ENCODE results near the gene HPS4.

HPS4 gene

GRCh38 chr22:26514419-26515161 is 31.0 kb upstream of the HPS4 start:
- H3K36me3 ChIP-seq (ENCODE audit: insufficient read depth, low read length), result peaks cover 8% of the 10 kb centered on the region
- no peak overlapping the region for H2AFZ ChIP-seq (ENCODE audit: low read depth, low read length)
- no peaks in the 10 kb centered on the region for H3K27me3 ChIP-seq (ENCODE audit: insufficient read depth, low read length)
- H3K4me1 ChIP-seq (ENCODE audit: insufficient read depth, low read length), result peaks cover 22% of the 10 kb centered on the region
- H3K9me3 ChIP-seq (ENCODE audit: low read length), result no peaks in the 10 kb centered on the region
- H3K4me3 ChIP-seq (ENCODE audit: low read length), result no peak overlapping the region

GRCh38 chr22:26513838-26514237 is 30.3 kb upstream of the HPS4 start:
- no peaks in the 10 kb centered on the region for H3K27me3 ChIP-seq (ENCODE audit: insufficient read depth, low read length)
- H3K4me3 ChIP-seq (ENCODE audit: low read length), result peak overlapping the region; percentile 94
- H3K9me3 ChIP-seq (ENCODE audit: low read length), result no peaks in the 10 kb centered on the region
- H2AFZ ChIP-seq (ENCODE audit: low read depth, low read length), result no peak overlapping the region
- peaks cover 22% of the 10 kb centered on the region for H3K4me1 ChIP-seq (ENCODE audit: insufficient read depth, low read length)
- peaks cover 16% of the 10 kb centered on the region for H3K36me3 ChIP-seq (ENCODE audit: insufficient read depth, low read length)

GRCh38 chr22:26512149-26512793 is 28.7 kb upstream of the HPS4 start, which contains the start of gene TFIP11:
TSS of gene TFIP11 (minus strand) at chr22:26512473. CDS start at chr22:26510272, 2,201 bp downstream.
- Histone ChIP-seq H2AFZ (ENCODE audit: low read depth, low read length) (peak within 1 kb of the TSS; percentile 24), H3K36me3 (ENCODE audit: insufficient read depth, low read length) (peaks cover 26% of the 10 kb centered on the region), H3K9me3 (ENCODE audit: low read length) (no peaks in the 10 kb centered on the region), H3K27me3 (ENCODE audit: insufficient read depth, low read length) (no peaks in the 10 kb centered on the region), H3K4me3 (ENCODE audit: low read length) (peak within 1 kb of the TSS; percentile 94), H3K4me1 (ENCODE audit: insufficient read depth, low read length) (peaks cover 22% of the 10 kb centered on the region)

GRCh38 chr22:26508148-26508547 is 24.6 kb upstream of the HPS4 start:
- Histone ChIP-seq H2AFZ (ENCODE audit: low read depth, low read length) (no peak overlapping the region), H3K4me3 (ENCODE audit: low read length) (no peak overlapping the region), H3K4me1 (ENCODE audit: insufficient read depth, low read length) (peaks cover 16% of the 10 kb centered on the region), H3K9me3 (ENCODE audit: low read length) (no peaks in the 10 kb centered on the region), H3K27me3 (ENCODE audit: insufficient read depth, low read length) (no peaks in the 10 kb centered on the region), H3K36me3 (ENCODE audit: insufficient read depth, low read length) (peaks cover 52% of the 10 kb centered on the region)

- Histone ChIP-seq H3K4me3 (ENCODE audit: low read length) (no peak overlapping the region), H3K36me3 (ENCODE audit: insufficient read depth, low read length) (peaks cover 73% of the 10 kb centered on the region), H2AFZ (ENCODE audit: low read depth, low read length) (no peak overlapping the region), H3K9me3 (ENCODE audit: low read length) (no peaks in the 10 kb centered on the region), H3K27me3 (ENCODE audit: insufficient read depth, low read length) (no peaks in the 10 kb centered on the region), H3K4me1 (ENCODE audit: insufficient read depth, low read length) (peaks cover 6% of the 10 kb centered on the region)
Observed at GRCh38 chr22:26503758-26504157, 20.2 kb upstream of the HPS4 start.

- H3K9me3 ChIP-seq (ENCODE audit: low read length), result no peaks in the 10 kb centered on the region
- H3K4me1 ChIP-seq (ENCODE audit: insufficient read depth, low read length), result peaks cover 6% of the 10 kb centered on the region
- no peak overlapping the region for H2AFZ ChIP-seq (ENCODE audit: low read depth, low read length)
- no peak overlapping the region for H3K4me3 ChIP-seq (ENCODE audit: low read length)
- no peaks in the 10 kb centered on the region for H3K27me3 ChIP-seq (ENCODE audit: insufficient read depth, low read length)
- peaks cover 69% of the 10 kb centered on the region for H3K36me3 ChIP-seq (ENCODE audit: insufficient read depth, low read length)
Observed at GRCh38 chr22:26502688-26503561, 19.3 kb upstream of the HPS4 start.

- Histone ChIP-seq H2AFZ (ENCODE audit: low read depth, low read length) (no peak overlapping the region), H3K4me3 (ENCODE audit: low read length) (no peak overlapping the region), H3K27me3 (ENCODE audit: insufficient read depth, low read length) (no peaks in the 10 kb centered on the region), H3K9me3 (ENCODE audit: low read length) (no peaks in the 10 kb centered on the region), H3K4me1 (ENCODE audit: insufficient read depth, low read length) (peaks cover 6% of the 10 kb centered on the region), H3K36me3 (ENCODE audit: insufficient read depth, low read length) (peaks cover 70% of the 10 kb centered on the region)
Observed at GRCh38 chr22:26501996-26502395, 18.4 kb upstream of the HPS4 start.

- peaks cover 74% of the 10 kb centered on the region for H3K36me3 ChIP-seq (ENCODE audit: insufficient read depth, low read length)
- no peak overlapping the region for H2AFZ ChIP-seq (ENCODE audit: low read depth, low read length)
- H3K4me1 ChIP-seq (ENCODE audit: insufficient read depth, low read length), result peaks cover 6% of the 10 kb centered on the region
- no peaks in the 10 kb centered on the region for H3K9me3 ChIP-seq (ENCODE audit: low read length)
- H3K27me3 ChIP-seq (ENCODE audit: insufficient read depth, low read length), result no peaks in the 10 kb centered on the region
- no peak overlapping the region for H3K4me3 ChIP-seq (ENCODE audit: low read length)
Observed at GRCh38 chr22:26499188-26499703, 15.7 kb upstream of the HPS4 start.

- Histone ChIP-seq H3K36me3 (ENCODE audit: insufficient read depth, low read length) (peaks cover 76% of the 10 kb centered on the region), H2AFZ (ENCODE audit: low read depth, low read length) (no peak overlapping the region), H3K9me3 (ENCODE audit: low read length) (no peaks in the 10 kb centered on the region), H3K4me3 (ENCODE audit: low read length) (no peak overlapping the region), H3K4me1 (ENCODE audit: insufficient read depth, low read length) (no peaks in the 10 kb centered on the region), H3K27me3 (ENCODE audit: insufficient read depth, low read length) (no peaks in the 10 kb centered on the region)
Observed at GRCh38 chr22:26496456-26496855, 12.9 kb upstream of the HPS4 start.

- Histone ChIP-seq H2AFZ (ENCODE audit: low read depth, low read length) (no peak overlapping the region), H3K4me3 (ENCODE audit: low read length) (no peak overlapping the region), H3K4me1 (ENCODE audit: insufficient read depth, low read length) (no peaks in the 10 kb centered on the region), H3K27me3 (ENCODE audit: insufficient read depth, low read length) (no peaks in the 10 kb centered on the region), H3K36me3 (ENCODE audit: insufficient read depth, low read length) (peaks cover 78% of the 10 kb centered on the region), H3K9me3 (ENCODE audit: low read length) (no peaks in the 10 kb centered on the region)
Observed at GRCh38 chr22:26494506-26494905, 10.9 kb upstream of the HPS4 start.

GRCh38 chr22:26492220-26492619 is 8.6 kb upstream of the HPS4 start:
- no peaks in the 10 kb centered on the region for H3K4me1 ChIP-seq (ENCODE audit: insufficient read depth, low read length)
- no peaks in the 10 kb centered on the region for H3K9me3 ChIP-seq (ENCODE audit: low read length)
- H3K4me3 ChIP-seq (ENCODE audit: low read length), result no peak overlapping the region
- H3K27me3 ChIP-seq (ENCODE audit: insufficient read depth, low read length), result no peaks in the 10 kb centered on the region
- H2AFZ ChIP-seq (ENCODE audit: low read depth, low read length), result no peak overlapping the region
- peaks cover 88% of the 10 kb centered on the region for H3K36me3 ChIP-seq (ENCODE audit: insufficient read depth, low read length)

GRCh38 chr22:26489447-26490036 is 6.0 kb upstream of the HPS4 start:
- Histone ChIP-seq H3K9me3 (ENCODE audit: low read length) (no peaks in the 10 kb centered on the region), H3K27me3 (ENCODE audit: insufficient read depth, low read length) (no peaks in the 10 kb centered on the region), H3K4me3 (ENCODE audit: low read length) (no peak overlapping the region), H2AFZ (ENCODE audit: low read depth, low read length) (no peak overlapping the region), H3K36me3 (ENCODE audit: insufficient read depth, low read length) (peaks cover 67% of the 10 kb centered on the region), H3K4me1 (ENCODE audit: insufficient read depth, low read length) (peaks cover 7% of the 10 kb centered on the region)

Data from neuron (in vitro differentiated cells).